Fibroblast of the conjunctiva (primary cell): Measurements from ENCODE around the gene NOD1.
A peak's percentile ranks its signal among the peaks of the same experiment; 100 is the strongest.
"Not testable (repeated sequence)": the region's sequence is repeated elsewhere in the genome, so short reads cannot be mapped to it uniquely, and the experiment has no call there.

Experiments used
- DNase-seq: peaks from one replicate; pipeline ENCODE4 v3.0.0-alpha.2; 2010; ENCODE audit warnings: low read depth

NOD1 gene

DNA sequence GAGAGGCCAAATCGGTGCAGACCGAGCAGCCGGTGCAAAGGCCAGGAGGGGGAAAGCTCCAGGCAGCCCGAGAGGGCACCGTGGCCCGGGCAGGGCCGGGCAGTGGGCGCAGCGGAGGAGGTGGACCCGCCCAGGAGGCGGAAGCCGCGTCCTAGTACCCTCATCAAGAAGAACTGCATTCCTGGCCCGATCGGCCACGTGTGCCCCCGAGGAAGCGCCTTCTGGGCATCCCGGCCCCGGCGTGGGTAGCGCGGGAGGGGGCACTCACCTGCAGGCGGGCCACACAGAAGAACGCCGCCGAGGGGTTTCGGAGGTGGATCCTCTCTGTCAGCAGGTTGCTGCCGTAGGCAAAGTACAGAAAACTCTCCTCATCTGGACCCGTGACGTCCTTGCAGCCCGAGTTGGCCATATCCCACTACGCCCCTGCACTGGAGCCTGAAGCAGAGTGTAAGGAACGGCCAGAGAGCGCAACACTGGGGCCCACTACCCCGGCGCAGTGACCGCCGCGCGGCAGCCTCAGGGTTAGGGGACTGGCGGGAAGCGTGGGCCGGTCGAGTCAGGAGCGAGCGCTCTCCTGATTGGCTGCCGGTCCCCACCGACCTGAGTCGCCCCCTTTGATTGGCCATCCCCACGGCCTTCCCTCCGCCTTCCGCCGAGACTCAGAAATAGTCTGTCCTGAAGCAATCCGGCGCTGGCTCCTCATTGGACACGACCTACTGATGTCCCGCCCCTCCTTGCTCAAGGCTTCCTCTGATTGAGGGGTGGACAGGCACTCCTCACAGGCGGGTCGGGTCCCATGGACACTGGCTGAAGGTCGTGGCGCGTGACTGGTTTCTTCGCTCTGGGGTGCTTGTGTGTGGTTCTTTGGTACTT lies 26.0 kb upstream of the NOD1 start, which contains the start of gene GGCT:
Gene GGCT (minus strand): TSS at position 529 of the 873 bp plus-strand sequence. CDS start 120 bp downstream, at position 409.
- DNase-seq: peak; percentile 98

DNA sequence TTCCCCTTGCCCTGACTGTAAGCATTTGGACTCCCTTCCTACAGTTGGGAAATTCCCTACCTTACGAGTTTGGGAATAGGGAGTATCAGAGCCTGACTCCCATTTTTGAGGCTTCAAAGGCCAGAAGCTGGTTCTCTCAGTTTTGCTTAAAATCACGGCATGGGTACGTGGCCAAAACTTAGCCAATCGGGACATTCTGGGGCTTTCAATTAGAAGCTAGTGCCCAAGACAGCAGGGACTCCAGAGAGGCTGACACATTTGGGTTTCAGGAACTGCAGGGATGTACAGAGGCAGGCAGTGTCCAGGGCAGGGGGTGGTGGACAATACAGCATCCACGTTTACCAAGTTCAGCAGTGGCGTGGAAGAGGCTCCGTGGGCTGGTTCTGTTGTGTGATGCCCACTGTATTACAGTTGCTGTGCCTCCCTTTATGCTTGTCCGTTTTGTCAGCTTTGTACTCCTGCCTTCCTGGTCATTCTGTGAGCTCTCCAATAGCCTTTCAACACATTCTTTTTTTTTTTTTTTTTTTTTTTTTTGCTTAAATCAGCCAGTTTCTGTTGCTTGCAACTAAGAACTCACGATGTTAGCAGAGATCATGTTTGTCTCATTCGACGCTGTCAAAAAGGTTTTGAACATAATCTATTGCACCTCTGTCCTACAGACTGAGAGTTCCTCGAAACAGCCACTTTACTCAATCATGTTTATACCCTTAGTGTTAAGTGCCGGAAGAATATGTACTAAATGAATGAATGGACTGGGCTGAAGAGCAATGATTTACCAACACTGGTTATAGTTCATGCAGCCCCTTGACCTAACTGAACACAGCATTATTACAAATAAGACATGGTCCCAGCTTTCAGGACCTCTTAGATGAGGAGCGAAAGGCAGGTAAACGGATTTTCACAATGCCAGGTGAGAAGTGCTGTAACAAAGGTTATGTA lies 25.0 kb upstream of the NOD1 start:
- no peak for DNase-seq

DNA sequence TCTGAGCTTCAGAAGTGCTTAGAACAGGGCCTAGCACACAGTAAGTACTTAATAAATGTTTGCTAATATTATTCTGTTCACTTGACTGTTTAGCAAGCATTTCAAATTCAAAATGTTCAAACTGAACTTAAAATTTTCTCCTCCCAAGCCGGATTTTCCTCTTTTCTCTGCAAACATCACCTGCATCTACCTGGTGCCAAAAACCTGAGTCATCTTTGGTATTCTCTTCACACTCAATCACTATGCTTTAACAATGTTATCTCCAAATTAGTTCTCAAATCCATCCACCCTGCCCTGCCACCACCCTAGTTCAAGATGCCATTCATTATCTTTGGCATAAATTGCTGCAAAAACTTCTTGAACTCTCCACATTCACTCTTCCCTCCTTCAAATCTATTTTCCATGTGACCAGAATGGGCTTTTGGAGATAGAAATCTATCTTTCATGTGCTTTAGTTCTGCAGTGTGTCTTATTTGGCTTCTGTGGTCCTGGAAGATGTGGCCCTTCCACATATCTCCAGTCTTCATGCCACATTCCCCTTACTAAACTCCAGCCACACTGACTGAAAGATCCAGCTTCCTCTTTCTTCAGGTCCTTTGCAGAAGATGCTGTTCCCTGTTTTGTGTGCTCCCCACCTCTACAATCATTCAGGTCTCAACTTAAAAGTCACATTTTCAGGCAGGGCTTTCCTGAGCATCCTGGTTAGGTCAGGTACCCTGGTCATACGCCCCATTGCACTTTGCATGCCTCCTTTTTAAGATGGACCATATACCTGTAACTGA lies 24.1 kb upstream of the NOD1 start:
- no peak for DNase-seq

DNA sequence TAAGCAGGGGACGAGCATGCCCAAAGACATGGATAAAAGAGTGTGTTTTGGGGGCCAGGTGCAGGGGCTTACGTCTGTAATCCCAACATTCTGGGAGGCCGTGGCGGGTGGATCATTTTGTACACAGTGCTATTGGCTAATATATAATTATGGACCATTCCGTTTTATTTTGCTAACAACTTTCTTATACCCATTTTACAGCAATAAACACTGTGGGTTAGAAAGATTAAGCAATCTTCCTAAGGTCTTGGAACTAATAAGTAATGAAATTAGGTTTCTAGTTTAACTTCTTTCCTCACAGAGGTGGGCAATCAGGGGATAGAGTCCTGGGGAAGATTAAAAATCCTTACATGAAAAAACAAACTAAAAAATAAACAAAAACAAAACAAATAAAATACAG lies 22.7 kb upstream of the NOD1 start:
- DNase-seq: no peak

DNA sequence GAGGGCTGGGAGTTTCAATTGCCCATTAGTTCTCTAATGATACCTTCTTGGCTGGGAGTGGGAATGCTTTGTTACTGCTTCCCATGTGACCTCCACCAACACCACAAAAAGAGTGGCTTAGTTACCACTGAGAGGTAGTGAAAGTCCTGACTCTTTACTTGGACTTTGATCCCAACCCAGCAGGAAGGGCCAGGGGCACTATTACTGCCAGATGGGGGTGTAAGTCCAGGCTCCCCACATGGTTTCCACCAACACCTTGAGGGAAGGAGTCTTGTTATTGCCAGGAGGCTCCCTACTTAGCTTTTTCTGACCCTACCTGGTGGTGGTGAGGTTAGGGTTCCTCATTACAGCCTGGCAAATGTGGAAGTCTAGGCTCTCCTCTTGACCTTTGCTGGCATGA lies 14.6 kb upstream of the NOD1 start:
- DNase-seq: no peak

DNA sequence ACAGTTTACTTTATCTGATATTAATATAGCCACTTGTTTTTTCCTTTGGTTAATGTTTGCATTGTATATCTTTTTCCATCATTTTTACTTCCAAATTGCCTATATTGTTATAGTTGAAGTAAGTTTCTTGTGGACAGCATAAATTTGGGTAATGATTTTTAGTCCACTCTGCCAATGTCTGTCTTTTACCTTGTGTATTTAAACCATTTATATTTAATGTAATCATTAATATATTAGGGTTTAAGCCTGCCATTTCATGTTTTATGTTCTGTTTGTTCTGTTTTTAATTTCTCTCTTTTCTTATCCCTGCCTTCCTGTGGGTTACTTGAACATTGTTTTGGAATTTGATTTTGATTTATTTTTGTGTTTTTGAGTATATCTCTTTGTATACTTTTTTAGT lies 12.8 kb upstream of the NOD1 start:
- no peak for DNase-seq

DNA sequence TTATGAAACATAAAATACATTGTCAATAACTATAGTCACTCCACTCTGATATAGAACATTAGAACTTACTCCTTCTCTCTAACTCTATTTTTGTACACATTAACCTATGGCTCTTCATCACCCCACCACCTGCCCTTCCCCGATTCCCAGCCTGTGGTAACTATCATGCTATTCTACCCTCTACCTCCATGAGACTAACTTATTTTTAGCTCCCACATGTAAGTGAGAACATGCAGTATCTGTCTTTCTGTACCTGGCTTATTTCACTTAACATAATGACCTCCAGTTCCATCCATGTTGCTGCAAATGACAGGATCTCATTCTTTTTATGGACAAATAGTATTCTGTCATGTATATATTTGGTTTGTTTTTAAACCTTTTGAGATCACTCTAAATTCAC lies 8.8 kb upstream of the NOD1 start:
- no peak for DNase-seq

DNA sequence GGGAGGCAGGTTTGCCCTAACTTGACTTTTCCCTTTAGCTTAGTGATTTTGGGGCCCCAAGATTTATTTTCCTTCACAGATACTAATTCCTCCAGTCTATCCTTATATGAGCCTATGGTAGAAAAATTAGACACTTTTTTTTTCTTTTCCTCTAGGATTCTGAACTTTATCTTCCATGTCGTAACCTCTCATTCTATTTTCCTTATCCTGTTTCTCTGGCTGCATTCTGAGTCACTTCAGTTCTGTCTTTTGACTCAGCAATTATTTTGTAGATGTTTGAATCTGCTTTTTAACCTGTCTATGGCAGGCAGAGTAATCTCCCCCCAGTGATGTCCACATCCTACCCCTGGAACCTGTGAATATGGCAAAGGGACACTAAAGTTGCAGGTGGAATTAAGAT lies 7.1 kb upstream of the NOD1 start:
- no peak for DNase-seq

DNA sequence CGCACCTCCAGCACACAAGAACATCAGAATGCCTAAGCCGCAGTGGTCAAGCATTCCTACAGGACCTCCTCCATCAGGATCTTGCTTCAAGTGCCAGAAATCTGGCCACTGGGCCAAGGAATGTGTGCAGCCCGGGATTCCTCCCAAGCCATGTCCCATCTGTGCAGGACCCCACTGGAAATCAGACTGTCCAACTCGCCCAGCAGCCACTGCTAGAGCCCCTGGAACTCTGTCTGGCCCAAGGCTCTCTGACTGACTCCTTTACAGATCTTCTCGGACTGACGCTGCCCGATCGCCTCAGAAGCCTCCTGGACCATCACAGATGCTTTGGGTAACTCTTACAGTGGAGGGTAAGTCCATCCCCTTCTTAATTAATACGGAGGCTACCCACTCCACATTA lies 2.8 kb upstream of the NOD1 start:
- DNase-seq: not testable (repeated sequence)

DNA sequence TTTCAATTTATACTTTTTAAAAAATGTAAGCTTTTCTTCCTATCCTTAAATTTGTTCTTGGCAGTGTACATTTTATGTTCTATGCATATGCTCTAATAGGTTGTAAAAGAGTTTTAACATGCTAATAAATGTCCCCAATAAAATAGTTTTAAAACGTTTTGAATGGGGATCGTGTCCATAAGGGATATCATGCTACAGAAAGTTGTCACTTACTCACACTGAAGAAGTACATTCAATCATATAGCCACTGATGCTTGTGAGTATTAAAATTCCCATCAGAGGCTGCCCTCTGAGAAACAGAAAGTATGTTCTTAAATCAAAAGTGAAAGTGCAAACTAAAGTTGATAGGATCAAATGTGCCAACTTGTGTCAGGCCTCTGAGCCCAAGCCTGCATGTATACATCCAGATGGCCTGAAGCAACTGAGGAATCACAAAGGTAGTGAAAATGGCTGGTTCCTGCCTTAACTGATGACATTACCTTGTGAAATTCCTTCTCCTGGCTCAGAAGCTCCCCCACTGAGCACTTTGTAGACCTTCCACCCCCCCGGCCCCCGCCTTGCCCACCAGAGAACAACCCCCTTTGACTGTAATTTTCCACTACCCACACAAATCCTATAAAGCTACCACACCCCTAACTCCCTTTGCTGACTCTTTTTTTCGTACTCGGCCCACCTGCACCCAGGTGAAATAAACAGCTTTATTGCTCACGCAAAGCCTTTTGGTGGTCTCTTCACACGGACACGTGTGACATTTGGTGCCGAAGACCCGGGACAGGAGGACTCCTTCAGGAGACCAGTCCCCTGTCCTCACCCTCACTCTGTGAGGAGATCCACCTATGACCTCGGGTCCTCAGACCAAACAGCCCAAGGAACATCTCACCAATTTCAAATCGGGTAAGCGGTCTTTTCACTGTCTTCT lies 877 bp upstream of the NOD1 start:
- DNase-seq: no peak

DNA sequence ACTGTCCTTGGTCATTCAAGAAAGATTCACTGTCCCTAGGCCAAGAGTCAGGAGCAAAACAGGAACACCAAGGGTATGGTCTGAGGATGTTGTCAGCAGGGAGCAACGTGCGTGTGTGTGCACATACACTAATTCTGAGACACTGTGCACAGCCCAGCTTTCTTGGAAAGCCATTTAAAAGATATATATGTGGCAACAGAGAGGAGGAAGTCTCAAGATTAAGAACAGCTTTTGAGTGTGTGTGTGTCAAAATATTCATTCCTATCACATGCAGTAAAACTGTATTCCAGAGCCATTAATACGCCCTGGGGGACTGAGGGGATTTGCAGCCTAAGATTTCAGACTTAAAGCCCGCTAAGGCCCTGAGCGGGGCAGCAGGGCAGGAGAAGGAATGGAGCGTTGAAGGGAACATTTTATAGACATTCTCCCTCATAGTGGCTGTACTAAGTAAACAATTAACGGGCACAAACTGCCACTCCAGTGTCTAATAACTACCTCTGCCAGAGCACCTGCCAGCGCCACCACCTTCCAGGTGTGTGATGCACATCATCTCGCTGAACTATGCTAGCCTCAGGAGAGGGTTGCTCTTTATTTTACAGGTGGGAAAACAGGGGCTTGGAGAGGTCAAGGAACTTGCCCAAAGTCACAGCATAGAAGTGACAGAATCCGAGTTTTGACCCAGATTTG lies 2.0 kb downstream of the NOD1 start:
- DNase-seq: no peak

DNA sequence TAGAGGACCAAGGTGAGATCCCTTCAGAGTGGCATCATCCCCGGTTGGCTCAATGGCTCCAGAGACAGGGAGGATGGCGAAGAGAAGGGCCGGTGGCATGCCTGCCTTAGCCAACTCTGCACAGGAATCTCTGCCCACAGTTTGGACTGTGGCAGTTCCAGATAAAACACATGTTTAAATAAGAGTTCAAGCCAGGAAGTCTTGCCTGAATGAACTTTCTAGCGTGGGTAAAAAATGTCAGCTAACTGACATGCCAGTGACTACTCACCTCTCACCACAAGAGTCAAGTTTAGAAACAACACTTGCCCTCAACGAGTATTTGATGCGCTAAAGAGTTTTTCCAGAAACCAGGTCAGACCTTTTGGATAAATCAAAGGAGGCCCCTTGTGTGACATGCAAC lies 3.0 kb downstream of the NOD1 start:
- DNase-seq: no peak

DNA sequence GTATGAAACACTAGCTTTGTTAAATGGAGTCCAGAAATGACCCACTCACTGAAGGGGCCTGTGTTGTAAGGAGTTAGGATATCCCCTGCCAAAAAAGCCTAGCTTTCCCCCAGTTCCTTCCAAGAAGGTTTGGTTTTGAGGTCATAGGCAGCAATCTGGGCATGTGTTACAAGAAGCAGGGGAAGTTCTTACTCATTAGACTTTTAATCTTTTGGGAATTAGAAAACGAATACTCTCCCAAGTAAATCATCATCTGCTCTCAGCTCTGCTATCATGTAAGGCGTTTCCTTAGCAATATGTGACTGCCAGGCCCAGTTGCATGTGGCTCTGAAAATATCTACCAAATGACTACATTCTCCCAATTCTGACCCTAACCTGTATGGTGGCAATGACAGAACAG lies 3.7 kb downstream of the NOD1 start:
- DNase-seq: peak; percentile 89

DNA sequence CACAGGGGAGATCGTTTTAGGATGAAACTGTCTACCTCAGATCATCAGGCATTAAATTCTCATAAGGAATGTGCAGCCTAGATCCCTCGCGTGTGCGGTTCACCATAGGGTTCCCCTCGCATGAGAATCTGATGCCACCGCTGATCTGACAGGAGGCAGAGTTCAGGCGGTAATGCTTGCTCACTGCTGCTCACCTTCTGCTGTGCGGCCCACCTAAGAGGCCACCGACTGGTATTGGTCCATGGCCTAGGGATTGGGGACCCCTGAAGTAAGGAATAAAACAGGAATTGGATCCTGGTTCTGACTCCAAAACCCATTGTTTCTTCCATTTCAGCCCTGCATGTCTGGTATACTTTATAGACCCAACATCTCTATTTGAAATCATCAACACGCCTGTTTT lies 4.1 kb downstream of the NOD1 start:
- DNase-seq: no peak

DNA sequence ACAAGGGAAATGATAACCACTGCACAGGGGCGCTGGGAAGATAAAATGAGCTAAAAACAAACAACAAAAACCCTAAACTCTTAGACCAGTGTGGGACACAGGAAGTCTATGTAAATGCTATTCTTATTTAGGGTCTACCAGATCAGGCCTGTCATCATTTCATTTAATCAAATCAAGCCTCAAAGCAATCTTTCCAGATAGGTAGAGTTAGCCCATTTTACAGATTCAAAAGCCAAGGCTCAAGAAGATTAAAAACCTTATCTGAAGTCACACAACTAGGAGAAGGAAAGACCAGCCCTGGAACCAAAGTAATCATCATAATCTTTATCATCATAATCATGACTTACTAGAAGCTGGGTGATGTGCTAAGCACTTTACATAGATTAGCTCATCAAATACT lies 4.7 kb downstream of the NOD1 start:
- no peak for DNase-seq

DNA sequence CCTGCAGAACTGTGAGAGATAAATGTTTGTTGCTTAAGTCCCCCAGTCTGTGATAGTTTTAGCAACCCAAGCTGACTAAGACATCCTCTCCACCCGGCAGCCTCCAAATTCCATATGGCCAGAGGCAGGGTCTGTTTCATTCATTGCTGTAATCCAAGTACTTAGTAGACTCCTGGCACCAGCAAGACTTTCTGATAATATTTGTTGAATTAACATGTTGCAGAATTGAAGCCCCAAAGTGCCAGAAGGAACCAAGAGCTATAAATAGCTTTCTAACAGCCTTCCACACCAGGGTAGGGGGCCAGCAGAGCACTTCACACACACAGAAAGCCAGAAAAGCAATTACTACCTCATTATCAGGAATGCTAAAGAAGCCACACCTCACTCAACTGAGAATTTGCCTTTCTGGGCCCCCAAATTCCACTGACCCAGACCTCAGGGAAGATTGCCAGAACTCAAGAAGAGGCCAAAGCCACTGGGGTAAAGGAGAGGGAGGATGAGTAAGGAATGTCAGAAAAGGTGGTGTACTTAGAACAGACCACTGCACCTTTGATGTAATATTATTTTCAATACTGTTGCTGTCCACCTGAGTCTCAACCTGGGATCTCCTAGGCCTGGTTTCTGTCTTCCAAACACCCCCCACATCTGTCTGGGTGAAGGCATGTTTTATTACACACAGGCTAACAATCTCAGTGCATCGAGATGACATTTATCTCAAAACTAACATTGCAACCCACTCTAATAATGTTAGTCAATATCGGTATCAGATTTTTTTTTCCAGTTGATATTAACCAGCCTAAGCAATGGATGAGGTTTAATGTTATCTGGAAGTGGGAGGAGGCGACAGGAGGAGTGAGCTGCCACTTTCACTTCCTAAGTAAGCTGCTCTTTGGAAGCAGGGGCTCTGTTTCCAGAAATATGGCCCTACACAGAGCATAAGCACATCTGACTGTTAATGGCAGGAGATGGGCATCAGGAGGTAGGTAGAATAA lies 5.5 kb downstream of the NOD1 start:
- peak; percentile 82 for DNase-seq

DNA sequence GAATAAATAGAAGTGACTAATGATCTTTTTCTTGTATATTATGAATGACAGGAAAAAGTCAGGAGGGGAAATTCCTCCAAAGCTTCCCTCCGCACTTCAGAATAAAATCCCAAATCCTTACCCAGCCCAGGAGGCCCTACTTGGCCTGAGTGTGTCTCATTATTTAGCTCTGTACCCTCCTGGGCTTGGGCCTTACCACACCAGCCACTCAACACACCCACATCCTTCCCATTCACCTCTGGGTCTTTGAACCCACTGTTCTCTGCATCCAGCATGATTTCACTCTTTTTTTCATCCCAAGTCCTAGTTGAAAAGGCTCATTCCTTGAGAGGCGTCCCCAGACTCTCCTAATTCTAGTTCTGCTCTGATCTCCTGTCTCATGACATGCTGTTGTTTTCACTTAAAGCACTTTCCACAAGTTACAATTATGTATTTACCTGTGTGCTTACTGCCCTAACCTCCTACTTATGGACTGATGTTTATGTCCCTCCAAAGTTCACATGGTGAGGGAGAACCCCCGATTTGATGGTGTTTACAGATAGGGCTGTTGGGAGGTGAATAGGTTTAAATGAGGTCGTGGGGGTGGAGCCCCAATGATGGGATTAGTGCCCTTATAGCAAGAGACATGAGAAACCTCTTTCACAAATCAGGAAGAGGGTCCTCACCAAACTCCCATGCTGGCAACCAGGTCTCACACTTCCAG lies 6.4 kb downstream of the NOD1 start:
- DNase-seq: no peak

DNA sequence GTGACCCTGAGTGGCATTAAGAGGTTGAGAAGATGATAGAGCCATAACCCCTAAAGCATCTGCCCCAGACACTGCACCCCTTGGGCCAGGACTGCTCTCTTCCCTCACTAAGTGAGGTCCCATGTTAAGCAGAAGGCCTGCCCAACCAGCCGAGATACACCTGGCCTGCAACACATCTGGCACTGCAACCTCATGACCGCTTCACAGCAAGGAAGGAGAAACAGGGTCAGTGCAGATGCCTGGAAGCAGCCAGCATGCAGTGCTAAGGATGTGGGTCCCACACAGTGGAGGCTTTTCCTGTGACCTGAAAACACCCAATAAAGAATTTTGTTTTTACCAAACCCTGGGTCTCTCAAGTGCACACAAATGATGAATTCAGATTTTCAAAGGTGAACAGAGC lies 7.4 kb downstream of the NOD1 start:
- DNase-seq: no peak

DNA sequence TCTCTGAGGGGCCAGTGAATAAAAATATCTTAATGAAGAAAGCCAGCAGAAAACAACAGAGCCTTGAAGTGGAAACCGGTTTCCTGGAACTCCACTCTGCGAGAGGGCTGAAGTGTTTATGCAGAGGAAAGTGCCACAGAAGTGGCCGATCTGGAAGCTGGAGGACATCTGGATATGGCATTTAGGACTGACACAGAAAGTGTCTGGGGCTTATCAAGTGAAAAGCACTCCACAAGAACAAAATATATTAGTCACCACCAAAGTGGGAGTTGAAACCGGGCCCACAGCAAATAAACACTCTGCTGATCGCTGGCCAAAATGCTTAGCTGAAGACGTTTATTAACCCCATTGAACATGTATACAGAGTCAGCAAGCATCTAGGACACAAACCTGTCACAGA lies 7.8 kb downstream of the NOD1 start:
- DNase-seq: no peak
